GM21723 (cell line): Measurements from ENCODE around the gene DLST.
"Not testable (repeated sequence)": the region's sequence is repeated elsewhere in the genome, so short reads cannot be mapped to it uniquely, and the experiment has no call there.

Source experiments
- ATAC-seq: cut with Tn5 transposase; IDR thresholded peaks from one replicate; pipeline ENCODE4 v1.9.1; 2021; ENCODE audit warnings: mild to moderate bottlenecking, moderate library complexity; ENCODE audit not compliant: unreplicated experiment

The DLST gene

DNA sequence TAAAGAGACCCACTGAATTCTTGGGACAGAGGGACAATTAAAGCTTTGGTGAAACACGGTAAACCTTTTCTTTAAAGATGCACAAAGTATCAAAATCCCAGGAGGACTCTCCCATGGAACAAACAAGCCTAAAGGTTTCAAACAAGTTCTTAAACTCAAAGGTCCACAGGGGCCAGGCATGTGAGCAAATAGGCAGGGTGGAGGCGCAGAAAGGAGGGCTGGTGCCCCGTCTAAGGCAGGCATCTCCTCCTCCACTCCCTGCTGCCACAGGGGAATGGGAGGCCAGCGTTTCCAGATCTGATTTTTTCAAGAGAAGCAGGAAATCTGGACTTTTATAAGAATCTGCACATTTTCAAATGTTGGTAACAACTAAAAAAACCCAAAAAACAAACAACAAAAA is 33.7 kb downstream of the DLST start:
- ATAC-seq: no peak

DNA sequence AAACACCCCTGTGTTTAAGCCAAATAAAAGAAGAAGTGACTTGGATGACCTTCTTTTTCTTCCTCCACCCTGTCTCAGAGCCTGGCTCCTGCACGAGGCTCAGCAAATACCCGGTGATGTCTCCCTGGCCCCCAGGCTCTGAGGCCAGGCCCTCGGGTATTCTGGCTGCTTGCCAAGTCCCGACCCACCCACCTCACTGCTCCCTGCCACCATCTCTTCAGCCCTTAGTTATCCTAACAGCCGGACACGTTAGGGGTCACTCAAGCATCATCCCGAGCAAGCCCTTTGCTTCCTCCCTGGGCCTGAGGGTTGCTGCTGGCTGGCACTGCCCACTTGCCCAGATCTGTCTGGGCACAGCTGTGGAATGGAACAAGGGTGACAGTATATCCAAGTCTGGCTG is 34.1 kb downstream of the DLST start:
- no peak for ATAC-seq

DNA sequence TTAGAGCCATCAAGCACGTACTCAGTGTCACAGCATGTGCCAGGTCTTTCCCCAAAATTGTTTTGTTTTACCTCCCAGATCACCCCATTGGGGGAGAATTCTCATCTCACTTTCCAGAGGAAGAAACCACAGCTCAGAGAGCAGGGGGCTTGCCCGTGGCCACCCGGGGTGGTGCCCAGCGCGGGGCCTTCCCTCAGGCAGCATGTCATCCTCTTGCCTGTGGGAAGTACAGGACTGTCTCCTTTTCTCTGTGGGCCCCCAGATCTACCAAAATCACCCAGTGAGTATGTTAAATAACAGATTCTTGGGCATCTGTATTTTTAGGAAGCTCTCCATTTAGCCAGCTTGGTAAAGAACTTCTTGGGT is 35.4 kb downstream of the DLST start:
- ATAC-seq: no peak

DNA sequence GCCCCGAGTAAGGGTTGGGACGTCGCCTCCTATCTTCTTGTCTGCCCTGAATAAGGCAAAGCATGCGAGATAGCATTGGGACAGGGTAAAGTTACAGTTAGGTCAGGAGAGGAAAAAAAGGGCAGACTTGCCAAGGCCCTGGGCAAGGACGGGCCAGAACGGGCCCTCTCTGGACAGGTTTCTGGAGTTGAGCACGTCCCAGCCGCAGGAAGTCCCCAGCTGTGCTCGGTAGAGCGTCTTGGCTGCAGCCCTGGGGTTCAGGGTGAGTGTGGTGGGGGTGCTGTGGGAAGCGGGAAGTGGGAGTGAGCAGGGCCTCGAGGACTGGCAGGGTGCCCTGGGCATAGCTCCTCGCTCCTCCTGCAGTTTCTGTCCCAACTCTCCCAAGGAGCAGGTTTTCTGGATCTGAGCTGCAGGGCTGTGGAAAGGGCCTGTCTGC is 35.9 kb downstream of the DLST start:
- no peak for ATAC-seq

DNA sequence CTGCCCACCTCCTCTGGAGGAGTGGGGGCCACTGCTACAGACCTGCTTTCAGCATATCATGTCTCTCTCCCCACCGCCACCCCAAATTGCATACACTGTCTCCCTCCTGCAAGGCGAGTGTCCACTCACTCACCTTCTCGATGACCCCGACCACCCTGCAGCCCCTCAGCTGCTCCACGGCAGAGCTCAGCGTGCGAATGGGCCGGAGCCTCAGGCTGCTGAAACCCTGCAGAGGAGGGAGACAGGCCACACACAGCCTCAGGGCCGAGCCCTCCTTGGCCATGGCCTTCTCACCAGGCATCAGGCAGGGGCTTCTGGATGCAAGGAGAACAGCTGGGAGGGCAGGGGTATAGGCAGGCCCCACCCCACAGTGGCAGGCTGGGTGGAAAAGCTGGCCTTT is 36.7 kb downstream of the DLST start:
- no peak for ATAC-seq

DNA sequence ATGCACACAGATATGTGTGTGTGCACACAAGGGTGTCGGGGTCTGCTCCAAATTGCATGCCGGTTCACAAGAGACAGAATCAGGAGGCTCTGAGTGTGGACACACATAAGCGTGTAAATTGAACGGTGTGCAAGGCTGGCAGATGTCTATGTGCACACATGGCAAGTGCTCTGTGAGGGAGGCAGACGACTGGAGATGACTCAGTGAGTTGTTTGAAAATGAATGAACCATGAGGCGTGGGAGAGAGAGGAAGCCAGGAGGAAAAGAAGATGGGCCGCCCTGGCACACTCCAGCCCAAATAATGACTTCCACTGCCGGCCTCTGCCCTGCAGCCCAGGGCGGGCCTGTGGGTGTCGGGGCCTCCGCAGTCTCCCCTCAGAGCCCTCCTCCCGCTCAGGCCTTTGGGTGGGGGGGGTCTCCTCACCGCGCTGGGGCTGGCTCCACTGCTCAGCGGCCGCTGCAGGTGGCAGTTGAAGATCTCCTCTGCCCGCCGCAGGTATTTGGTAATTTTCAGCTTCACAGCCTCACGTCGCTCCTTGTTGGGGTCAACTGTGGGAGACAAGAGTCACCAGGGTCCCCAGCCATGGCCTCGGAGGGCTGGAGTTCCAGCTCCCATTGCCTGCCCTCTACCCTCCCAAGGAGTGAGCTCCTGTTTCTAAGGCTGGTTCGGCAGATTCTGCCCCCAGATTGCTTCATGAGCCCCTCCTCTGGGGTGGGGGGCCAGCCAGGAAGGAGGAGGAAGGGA is 37.9 kb downstream of the DLST start:
- ATAC-seq: no peak

DNA sequence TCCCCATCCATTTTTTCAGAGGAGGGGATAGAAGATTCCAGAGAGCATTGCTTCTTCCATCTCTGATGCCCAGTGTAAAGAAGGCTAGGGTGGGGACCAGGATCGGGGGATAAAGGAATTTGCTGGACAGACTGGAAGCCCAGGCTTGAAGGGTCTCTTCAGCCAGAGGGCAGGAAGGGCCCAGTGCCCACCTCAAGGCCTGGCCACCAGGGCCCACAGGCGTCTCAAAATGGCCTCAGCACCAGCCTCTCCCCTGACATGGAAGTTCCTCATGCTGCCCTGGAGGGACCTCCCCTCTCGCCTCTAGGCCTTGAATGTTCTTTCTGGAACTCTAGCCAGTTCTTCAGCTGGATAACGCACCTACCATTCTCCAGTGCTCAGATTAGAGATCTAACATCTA is 38.6 kb downstream of the DLST start:
- no peak for ATAC-seq

DNA sequence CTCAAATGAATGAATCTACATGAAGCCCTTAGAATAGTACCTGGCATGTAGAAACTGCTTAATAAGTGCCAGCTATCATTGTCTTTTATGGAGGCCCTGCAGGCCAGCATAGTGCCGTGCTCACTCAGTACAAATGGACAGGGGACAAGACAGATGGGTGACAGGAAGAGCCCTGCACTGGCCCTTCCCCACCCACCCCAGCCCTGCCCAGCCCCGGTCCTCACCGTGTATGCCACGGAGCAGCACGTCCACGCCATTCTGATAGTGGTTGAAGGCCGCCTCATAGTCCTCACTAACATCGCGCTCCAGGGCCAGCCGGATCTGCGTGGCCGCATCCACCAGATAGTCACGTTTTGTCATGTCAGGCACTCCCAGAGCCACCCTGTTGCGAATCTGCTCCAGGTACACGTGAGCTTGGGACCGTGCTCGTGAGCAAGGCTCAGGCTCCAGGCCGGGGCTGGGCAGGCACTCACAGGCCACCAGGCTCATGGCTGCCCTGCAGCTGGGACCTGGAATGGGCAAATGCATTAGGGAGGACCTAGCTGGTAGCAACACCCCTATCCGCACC is 39.4 kb downstream of the DLST start:
- ATAC-seq: no peak

DNA sequence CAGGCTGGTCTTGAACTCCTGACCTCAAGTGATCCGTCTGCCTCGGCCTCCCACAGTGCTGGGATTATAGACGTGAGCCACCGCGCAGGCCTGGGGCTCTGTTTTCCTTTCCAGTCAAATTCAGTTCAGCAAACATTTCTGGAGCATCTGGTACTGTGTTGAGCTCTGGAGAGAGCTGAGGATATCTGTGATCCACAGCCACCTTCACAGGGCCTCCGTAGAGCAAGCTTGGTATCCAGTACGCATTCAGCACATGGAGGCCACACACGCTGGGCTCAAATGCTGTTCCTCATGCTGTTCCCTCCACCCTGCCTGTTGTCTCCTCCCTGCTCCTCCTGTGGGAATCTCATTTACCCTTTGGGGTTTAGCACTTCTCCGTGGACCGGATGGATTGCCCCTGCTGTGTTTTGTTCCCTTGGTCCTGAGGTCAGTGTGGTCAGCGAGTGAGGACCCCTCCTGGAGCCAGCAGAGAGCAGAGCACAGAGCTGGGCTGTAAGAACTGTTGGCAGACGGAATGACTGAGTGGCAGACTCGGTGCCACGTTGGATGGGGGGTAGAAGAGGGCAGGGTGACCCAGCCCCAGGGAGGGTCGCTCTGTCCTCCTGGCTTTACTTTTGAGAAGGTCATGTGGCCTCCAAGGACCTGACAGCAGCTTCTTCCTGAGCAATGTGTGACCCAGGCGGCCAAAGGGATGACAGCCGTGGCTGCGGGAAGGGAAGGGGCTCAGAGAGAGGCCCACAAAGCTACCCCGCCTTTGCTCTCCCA is 40.5 kb downstream of the DLST start:
- ATAC-seq: no peak

DNA sequence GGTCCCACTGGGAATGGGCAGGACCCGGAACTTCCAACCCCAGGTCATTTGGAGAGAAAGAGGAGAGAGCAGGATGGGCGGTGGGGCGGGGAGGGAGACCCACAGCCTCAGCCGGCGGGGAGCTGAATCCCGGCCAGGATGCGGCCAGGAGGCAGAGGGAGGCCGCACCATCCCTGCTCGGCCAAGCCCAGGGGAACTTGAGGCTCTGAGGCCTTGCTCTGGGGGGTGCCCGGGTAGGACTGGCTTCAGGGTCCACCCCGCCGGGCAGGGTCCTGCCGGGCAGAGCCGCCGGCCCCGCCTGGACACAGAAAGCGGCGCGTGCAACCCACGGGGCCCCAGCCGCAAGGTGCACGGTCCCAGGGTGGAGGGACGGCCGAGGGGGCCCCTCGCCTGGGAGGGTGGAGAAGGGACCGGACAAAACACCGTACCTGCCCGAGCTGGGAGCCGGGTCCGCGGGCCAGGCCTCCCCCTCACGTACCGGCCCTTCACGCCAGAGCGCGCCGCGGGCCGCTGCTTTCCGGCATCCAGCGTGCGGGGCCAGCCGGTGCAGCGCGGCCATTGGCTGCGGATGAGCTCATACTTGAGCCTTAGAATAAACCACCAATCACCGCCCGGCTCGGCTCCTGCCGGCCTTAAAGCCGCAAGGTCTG is 41.2 kb downstream of the DLST start, which contains the start of gene RPS6KL1:
TSS of gene RPS6KL1 (minus strand) at position 509 of the 650 bp plus-strand sequence. CDS start 1,719 bp downstream, outside the sequence.
- peak; percentile 84 for ATAC-seq

DNA sequence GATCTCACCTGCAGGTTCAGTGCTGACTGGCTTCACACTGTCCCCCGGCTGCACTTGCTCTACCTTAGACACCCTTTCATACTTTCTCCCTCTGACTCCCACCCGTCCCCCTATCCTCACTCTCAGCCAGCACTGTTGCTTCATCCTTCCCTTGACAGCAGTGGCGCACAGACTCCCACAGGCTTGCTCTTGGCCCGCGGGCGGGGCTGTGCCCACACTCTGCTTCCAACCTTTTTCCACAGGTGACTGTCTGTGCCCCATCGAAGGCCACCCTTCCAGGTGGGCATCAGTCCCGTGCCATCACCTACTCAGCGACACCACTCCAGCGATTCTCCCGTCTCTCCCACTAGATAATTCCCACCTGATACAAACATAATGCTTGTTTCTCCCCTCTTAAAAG is 42.3 kb downstream of the DLST start:
- no peak for ATAC-seq

DNA sequence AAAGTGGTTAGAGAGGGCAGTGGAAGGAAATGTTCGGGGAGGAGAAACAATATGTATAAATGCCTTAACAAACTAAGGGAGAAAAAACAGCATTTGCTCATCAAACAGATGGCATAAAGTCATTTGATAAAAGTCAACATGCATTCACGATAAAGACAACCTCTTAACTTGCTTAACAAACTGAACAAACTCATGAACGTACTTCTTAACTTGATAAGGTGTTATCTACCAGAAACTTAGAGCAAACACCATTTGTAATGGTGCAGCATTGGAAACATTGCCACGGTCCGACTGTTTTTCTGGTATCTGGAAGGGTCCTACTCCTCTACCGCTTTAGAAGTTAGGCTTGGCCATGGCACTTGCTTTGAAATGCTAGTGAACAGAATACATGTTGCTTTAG is 45.5 kb downstream of the DLST start:
- no peak for ATAC-seq

DNA sequence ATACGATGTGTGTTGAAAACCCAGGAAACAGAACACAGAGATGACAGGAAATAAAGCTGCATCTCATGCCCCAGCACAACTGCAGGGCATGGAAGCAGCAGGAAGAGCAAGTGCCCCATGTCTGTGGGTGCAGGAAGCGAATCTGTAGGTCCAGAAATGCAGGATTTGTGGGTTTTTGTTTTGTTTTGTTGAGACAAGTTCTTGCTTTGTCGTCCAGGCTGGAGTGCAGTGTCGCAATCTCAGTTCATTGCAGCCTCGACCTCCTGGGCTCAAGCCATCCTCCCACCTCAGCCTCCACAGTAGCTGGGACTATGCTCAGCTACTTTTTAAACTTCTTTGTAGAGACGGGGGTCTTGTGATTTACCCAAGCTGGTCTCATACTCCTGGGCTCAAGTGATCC is 47.5 kb downstream of the DLST start:
- ATAC-seq: no peak

DNA sequence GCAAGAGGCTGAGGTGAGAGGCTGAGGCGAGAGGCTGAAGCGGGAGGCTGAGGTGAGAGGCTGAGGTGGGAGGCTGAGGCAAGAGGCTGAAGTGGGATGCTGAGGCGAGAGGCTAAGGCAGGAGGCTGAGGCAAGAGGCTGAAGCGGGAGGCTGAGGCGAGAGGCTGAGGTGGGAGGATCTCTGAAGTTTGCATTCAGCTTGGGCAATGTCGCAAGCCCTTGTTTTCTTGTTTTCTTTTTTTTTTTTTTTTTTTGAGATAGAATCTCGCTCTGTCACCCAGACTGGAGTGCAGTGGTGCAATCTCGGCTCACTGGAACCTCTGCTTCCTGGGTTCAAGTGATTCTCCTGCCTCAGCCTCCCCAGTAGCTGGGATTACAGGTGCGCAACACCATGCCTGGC is 50.0 kb downstream of the DLST start:
- not testable (repeated sequence) for ATAC-seq

DNA sequence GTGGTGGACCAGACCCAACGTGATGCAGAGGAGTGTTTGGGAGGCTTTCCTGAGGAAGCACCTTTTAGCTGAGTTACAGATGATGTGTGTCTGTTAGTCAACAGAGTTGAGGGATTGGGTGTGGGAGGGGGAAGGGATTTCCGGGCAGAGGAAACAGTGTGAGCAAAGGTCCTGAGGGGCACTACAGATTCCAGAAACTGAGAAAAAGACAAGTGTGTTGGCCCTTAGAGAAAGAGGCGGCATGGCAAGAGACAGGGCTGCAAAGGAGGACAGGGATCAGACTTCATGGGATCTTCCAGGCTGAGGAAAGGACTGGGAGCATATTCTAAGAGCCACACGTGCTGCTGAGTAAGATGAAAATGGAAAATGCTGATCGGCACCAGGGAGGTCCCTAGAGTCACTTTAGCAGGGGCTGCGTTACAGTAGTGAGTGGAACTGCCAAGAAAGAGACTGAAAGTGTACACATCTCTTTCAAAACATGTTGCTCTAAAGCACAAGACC is 50.7 kb downstream of the DLST start:
- no peak for ATAC-seq

DNA sequence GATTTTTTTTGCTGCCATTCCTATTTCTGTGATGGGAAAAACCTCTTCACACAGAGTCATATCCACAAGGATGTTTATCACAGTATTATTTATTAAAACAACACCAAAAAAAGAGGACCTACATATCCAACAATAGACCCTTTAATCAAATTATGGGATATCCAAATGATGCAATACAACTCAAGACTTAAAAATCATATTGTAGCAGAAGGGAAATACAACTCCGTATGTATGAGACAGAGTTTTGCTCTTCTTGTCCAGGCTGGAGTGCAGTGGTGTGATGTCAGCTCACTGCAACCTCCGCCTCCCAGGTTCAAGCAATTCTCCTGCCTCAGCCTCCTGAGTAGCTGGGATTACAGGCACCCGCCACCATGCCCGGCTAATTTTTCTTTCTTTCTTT is 51.2 kb downstream of the DLST start:
- not testable (repeated sequence) for ATAC-seq

DNA sequence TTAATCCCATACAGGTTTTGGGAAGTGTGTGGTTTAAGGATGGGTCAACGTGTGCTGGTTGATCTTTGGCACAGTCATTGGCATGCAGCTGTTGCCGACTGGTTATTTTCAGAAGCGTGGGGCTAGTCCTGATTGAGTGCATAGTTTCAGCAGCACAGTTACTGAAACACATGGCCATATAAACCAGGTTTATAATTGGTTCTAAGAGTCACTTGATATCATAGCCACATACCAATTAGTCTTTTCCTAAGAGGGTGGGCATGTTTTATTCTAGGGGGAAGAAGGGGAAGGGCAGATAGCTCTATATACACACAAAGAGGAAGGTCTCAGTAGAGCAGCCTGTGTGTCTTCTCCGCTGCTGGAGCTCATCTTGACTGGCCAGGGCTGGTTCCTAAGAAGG is 52.3 kb downstream of the DLST start:
- ATAC-seq: no peak

DNA sequence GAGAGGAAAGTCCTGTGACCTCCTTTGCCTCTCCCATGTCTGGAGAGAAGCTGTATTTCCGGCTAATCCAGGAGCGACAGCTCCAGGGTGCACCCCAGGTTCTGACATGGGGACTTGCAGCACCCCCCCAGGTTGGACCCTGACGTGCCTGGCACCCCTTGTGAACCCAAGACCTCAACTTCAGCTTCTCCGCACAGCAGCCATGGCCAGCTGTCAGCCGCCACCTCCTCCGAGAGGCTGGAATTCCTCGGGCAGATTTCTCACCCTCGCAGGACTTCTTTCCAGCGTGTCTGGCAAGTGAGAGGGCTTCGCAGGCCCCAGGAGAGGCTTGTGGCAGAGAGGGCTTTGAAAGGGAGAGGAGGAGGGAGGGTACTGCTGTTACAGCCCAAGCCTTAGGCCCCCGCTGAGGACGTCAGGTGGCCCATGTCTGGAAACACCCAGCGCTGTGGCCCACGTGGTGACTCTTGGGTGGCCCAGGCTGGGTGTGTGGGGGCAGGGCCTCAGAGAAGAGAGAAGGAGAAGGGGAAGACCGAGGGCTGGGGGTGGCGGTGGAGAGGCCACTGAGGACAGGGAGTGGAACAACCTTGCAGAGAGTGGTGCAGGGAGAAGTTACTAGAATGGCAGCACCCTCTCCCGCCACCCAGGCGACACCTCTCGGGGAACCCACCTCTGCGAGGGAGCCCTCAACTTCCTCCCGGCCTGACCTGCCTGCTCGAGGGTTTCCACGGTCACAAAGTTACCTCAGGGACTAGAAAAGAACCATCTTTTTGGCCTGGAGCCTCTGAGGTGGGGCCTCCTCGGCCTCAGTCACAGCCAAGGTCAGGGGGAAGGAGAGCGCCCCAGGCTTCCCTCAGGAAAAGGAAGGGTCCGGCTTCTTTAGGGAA is 53.0 kb downstream of the DLST start:
- ATAC-seq: no peak

DNA sequence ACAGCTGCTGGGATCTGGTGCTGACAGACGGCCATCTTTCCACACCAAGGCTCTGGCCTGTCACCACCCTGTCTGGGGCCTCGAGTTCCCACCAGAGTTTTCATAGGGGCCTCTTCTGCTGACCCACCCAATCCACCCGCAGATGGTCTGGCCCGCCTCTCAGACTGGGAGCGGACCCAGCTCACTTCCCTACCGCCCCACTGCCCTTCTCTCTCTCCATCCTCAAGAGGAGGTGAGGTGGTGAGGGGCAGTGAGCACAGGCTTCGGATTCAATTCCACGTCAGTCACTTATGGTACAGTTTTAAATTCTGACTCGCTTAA is 53.6 kb downstream of the DLST start:
- no peak for ATAC-seq

DNA sequence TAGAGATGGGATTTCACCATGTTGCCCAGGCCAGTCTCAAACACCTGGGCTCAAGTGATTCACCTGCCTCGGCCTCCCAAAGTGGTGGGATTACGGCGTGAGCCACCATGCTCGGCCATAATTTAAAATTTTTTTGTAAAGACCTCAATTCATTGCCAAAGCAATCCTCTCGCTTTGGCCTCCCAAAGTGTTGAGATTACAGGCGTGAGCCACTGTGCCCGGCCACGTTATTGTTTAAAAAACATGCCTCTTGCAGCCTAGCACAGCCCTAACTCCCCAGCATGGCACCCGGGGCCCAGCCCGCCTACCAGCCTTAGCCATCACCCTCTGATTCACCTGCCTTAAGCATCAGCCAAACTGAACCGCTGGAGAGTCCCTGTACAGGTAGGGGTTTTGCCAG is 54.4 kb downstream of the DLST start:
- no peak for ATAC-seq

DNA sequence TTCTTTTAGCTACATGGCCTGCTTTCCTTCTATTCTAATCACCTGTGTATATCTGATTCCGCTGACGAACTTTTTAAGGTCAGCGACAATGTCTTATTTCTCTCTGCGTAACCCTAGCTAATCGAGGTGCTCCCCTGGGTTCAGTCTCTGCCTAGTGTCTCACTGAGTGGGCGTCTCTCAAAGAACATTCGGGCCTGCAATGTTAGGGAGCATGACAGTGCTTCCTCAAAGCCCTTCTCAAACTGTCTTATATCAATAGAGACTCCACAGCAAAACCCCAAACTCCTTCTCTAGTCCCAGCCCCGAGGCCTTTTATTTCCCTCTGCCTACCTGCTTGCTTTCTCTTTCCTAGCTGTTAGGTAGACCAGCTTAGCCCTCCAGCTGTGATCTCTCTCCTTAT is 55.0 kb downstream of the DLST start:
- ATAC-seq: no peak
